Vagina (tissue), 2 donors: ENCODE results near the gene CCDC7. TPM values are rescaled to one million over a fixed set of nuclear protein-coding genes. Genes with fewer than 3 reads are reported as not detected.
"Not testable (repeated sequence)": the region's sequence is repeated elsewhere in the genome, so short reads cannot be mapped to it uniquely, and the experiment has no call there.

ENCODE experiments used
- DNase-seq, 2 donors: peaks; one replicate each; pipeline ENCODE4 v3.0.0-alpha.2; 2017; ENCODE audit errors: extremely low spot score in 2 of 2
- H3K27ac ChIP-seq: fragments of 200-600 bp; sonication (generic); one replicate; pipeline ENCODE4 v1.5.1; 2019
- H3K27me3 ChIP-seq: fragments of 200-600 bp; sonication (generic); one replicate; pipeline ENCODE4 v1.5.1; 2019
- H3K36me3 ChIP-seq, 2 donors: fragments of 200-600 bp; sonication (generic); one replicate each; pipeline ENCODE4 v1.5.1; 2017 to 2019
- H3K4me1 ChIP-seq: fragments of 200-600 bp; sonication (generic); one replicate; pipeline ENCODE4 v1.5.1; 2019
- H3K4me3 ChIP-seq, 2 donors: fragments of 200-600 bp; sonication (generic); 1 replicate in 1 of 2; 2 replicates in 1 of 2; pipeline ENCODE4 v1.5.1; 2016 to 2019
- H3K9me3 ChIP-seq: fragments of 200-600 bp; sonication (generic); one replicate; pipeline ENCODE4 v1.5.1; 2019
- POLR2A ChIP-seq, 2 donors: fragments of 450-650 bp; IDR thresholded peaks; one replicate each; pipeline ENCODE4 v1.6.1; 2017; ENCODE audit warnings: antibody characterized with exemption in 2 of 2, mild to moderate bottlenecking in 2 of 2, moderate library complexity in 2 of 2
- POLR2AphosphoS5 ChIP-seq, 2 donors: sonication (generic); formaldehyde crosslinking; IDR thresholded peaks; one replicate each; pipeline ENCODE4 v1.9.0; 2017; ENCODE audit warnings: antibody characterized with exemption in 2 of 2, mild to moderate bottlenecking in 2 of 2, low read depth in 1 of 2; ENCODE audit not compliant: insufficient read depth in 1 of 2
- intact Hi-C: fragments of 100-400 bp; cut with DNase I; formaldehyde crosslinking; loops from one replicate; pipeline ENCODE4 v1.15.1; 2023
- total RNA-seq: library from RNA; depleted of rRNA; stranded (reverse); fragments of >200 nt; gene quantifications from one replicate; pipeline ENCODE4 v1.2.3, GENCODE V29; 2016
- TF ChIP-seq, protein P1 (sequence below), 3 experiments: fragments of 450-650 bp in 2 of 3; fragments of 200-600 bp in 1 of 3; sonication (generic) in 1 of 3; IDR thresholded peaks; one replicate each; pipeline ENCODE4 v1.5.1; 2017 to 2019; ENCODE audit warnings: antibody characterized with exemption in 3 of 3, mild to moderate bottlenecking in 2 of 3, moderate library complexity in 2 of 3

The CCDC7 gene
- total RNA-seq, 1 donor from 2014 or later, result 22.8 TPM

DNA sequence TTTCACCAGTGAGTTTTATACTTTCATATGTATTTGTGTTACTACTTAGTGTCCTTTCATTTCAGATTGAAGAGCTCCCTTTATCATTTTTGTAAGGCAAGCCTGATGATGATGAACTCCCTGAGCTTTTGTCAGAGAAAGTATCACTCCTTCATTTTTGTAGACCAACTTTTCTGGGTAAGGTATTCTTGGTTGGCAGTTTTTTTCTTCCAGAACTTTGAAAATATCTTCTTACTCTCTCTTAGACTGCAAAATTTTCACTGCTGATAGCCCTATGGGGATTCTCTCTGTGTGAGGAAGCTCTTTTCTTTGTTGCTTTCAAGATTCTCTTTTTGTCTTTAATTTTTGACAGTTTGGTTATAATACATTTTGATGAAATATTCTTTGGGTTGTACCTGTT lies 35.7 kb downstream of the CCDC7 start:
- intact Hi-C loops, result no loop called here
- no peak for DNase-seq
- Histone ChIP-seq H3K36me3 (peaks cover 0 to 30% of the 10 kb centered on the region in 2 donors), H3K27me3 (no peaks in the 10 kb centered on the region), H3K27ac (no peak overlapping the region), H3K4me1 (no peaks in the 10 kb centered on the region), H3K9me3 (peaks cover 9% of the 10 kb centered on the region), H3K4me3 (no peak overlapping the region)
- TF ChIP-seq, protein P1, sequence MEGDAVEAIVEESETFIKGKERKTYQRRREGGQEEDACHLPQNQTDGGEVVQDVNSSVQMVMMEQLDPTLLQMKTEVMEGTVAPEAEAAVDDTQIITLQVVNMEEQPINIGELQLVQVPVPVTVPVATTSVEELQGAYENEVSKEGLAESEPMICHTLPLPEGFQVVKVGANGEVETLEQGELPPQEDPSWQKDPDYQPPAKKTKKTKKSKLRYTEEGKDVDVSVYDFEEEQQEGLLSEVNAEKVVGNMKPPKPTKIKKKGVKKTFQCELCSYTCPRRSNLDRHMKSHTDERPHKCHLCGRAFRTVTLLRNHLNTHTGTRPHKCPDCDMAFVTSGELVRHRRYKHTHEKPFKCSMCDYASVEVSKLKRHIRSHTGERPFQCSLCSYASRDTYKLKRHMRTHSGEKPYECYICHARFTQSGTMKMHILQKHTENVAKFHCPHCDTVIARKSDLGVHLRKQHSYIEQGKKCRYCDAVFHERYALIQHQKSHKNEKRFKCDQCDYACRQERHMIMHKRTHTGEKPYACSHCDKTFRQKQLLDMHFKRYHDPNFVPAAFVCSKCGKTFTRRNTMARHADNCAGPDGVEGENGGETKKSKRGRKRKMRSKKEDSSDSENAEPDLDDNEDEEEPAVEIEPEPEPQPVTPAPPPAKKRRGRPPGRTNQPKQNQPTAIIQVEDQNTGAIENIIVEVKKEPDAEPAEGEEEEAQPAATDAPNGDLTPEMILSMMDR (IDR thresholded peaks at IDR 0.05), result no peak
- no peak for TF ChIP-seq POLR2A (IDR thresholded peaks at IDR 0.05)
- no peak for TF ChIP-seq POLR2AphosphoS5 (IDR thresholded peaks at IDR 0.05; ENCODE audit: insufficient read depth in 1 of 2, low read depth in 1 of 2)

DNA sequence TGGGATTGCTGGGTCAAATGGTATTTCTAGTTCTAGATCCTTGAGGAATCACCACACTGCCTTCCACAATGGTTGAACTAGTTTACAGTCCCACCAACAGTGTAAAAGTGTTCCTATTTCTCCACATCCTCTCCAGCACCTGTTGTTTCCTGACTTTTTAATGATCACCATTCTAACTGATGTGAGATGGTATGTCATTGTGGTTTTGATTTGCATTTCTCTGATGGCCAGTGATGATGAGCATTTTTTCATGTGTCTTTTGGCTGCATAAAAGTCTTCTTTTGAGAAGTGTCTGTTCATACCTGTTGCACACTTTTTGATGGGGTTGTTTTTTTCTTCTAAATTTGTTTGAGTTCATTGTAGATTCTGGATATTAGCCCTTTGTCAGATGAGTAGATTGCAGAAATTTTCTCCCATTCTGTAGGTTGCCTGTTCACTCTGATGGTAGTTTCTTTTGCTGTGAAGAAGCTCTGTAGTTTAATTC lies 37.1 kb downstream of the CCDC7 start:
- H3K36me3 ChIP-seq, result peaks cover 0 to 24% of the 10 kb centered on the region in 2 donors
- DNase-seq, H3K9me3 ChIP-seq, H3K4me1 ChIP-seq, H3K4me3 ChIP-seq, H3K27me3 ChIP-seq, H3K27ac ChIP-seq, intact Hi-C loops: not testable (repeated sequence)

DNA sequence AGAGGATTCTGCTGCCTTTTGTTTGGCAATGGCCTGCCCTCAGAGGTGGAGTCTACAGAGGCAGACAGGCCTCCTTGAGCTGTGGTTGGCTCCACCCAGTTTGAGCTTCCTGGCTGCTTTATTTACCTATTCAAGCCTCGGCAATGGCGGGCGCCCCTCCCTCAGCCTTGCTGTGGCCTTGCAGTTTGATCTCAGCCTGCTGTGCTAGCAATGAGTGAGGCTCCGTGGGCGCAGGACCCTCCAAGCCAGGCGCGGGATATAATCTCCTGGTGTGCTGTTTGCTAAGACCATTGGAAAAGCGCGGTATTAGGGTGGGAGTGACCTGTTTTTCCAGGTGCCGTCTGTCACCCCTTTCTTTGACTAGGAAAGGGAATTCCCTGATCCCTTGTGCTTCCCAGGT lies 42.1 kb downstream of the CCDC7 start:
- intact Hi-C loops, DNase-seq: not testable (repeated sequence)
- H3K36me3 ChIP-seq, result peaks cover 0 to 10% of the 10 kb centered on the region in 2 donors

DNA sequence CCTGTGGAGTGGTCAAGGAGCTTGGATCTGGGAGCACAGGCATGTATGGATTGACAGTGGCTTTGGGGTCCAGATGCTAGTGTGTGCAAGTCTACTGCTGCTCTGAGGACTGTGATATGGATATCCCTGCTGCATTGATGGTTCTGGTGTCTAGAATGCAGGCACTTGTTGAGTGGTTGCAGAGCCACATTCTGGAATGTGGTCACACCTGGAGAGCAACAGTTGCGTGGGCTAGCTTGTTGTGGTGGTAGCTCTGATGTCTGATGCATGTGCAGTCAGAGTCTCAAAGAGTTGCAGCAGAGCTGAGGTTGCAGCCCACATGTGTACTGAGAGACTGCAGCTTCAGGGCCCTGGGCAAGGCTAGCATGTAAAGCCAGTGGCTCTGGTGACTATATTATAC lies 43.2 kb downstream of the CCDC7 start:
- intact Hi-C loops, result no loop called here
- H3K9me3 ChIP-seq, result no peaks in the 10 kb centered on the region
- H3K27me3 ChIP-seq, result no peaks in the 10 kb centered on the region
- no peak overlapping the region for H3K4me3 ChIP-seq
- H3K4me1 ChIP-seq, result no peaks in the 10 kb centered on the region
- TF ChIP-seq POLR2A (IDR thresholded peaks at IDR 0.05), result no peak
- DNase-seq, result no peak
- no peak overlapping the region for H3K27ac ChIP-seq
- H3K36me3 ChIP-seq, result peaks cover 0 to 10% of the 10 kb centered on the region in 2 donors

More for the DNA sequence above, 42.1 kb downstream of the CCDC7 start:
- H3K4me3 ChIP-seq, H3K27me3 ChIP-seq, H3K9me3 ChIP-seq, H3K27ac ChIP-seq, H3K4me1 ChIP-seq: not testable (repeated sequence)

DNA sequence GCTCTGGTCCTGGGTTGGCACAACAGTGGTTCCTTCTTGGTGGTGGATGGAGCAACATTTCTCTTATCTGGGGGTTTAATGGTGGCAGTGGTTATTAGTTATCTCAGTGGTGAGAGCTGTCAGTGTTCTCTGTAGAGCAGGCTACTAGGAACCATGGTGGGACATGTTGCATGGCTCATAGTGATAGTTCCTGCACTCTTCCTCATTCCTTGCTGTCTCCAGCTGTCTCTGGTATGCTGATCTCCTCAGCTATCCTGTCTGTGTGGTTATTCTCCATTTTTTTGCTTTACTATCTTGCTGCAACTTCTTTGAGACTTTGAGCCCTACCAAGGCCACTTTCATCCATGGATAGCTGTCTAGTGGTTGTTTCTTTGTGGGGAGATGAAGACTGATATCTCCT lies 44.0 kb downstream of the CCDC7 start:
- no peak for TF ChIP-seq POLR2AphosphoS5 (IDR thresholded peaks at IDR 0.05; ENCODE audit: insufficient read depth in 1 of 2, low read depth in 1 of 2)
- no peak for TF ChIP-seq POLR2A (IDR thresholded peaks at IDR 0.05)
- TF ChIP-seq, protein P1 (IDR thresholded peaks at IDR 0.05), result no peak
- intact Hi-C loops, result no loop called here
- Histone ChIP-seq H3K9me3 (no peaks in the 10 kb centered on the region), H3K27ac (no peak overlapping the region), H3K4me3 (no peak overlapping the region), H3K27me3 (no peaks in the 10 kb centered on the region), H3K4me1 (no peaks in the 10 kb centered on the region), H3K36me3 (peaks cover 0 to 10% of the 10 kb centered on the region in 2 donors)
- no peak for DNase-seq

DNA sequence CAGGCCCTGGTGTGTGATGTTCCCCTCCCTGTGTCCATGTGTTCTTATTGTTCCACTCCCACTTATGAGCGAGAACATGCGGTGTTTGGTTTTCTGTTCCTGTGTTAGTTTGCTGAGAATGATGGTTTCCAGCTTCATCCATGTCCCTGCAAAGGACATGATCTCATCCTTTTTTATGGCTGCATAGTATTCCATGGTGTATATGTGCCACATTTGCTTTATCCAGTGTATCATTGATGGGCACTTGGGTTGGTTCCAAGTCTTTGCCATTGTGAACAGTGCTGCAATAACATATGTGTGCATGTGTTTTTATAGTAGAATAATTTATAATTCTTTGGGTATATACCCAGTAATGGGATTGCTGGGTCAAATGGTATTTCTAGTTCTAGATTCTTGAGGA lies 48.6 kb downstream of the CCDC7 start:
- H3K27me3 ChIP-seq, H3K27ac ChIP-seq, DNase-seq, H3K36me3 ChIP-seq, intact Hi-C loops, H3K4me3 ChIP-seq, H3K4me1 ChIP-seq, H3K9me3 ChIP-seq: not testable (repeated sequence)

DNA sequence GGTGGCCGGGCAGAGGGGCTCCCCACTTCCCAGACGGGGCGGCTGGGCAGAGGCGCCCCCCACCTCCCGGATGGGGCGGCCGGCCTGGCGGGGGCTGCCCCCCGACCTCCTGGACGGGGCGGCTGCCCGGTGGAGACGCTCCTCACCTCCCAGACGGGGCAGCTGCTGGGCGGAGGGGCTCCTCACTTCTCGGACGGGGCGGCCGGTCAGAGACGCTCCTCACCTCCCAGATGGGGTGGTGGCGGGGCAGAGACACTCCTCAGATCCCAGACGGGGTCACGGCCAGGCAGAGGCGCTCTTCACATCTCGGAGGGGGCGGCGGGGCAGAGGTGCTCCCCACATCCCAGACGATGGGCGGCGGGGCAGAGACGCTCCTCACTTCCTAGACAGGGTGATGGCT lies 54.2 kb downstream of the CCDC7 start:
- peaks cover 0 to 11% of the 10 kb centered on the region in 2 donors for H3K36me3 ChIP-seq
- H3K4me1 ChIP-seq, H3K27ac ChIP-seq, H3K4me3 ChIP-seq, H3K9me3 ChIP-seq, DNase-seq, intact Hi-C loops, H3K27me3 ChIP-seq: not testable (repeated sequence)

DNA sequence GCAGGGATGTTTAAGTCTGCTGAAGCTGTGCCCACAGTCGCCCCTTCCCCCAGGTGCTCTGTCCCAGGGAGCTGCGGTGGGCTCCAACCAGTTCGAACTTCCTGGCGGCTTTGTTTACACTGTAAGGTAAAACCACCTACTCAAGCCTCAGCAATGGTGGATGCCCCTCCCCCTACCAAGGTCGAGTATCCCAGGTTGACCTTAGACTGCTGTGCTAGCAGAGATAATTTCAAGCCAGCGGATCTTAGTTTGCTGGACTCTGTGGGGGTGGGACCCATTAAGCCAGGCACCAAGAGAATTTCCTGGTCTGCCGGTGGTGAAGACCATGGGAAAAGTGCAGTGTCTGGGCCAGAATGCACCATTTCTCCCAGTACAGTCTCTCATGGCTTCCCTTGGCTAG lies 56.0 kb downstream of the CCDC7 start:
- no peak overlapping the region for H3K4me3 ChIP-seq
- no peaks in the 10 kb centered on the region for H3K4me1 ChIP-seq
- TF ChIP-seq POLR2A (IDR thresholded peaks at IDR 0.05) (no peak), POLR2AphosphoS5 (IDR thresholded peaks at IDR 0.05; ENCODE audit: insufficient read depth in 1 of 2, low read depth in 1 of 2) (no peak)
- TF ChIP-seq, protein P1 (IDR thresholded peaks at IDR 0.05), result no peak
- no peak for DNase-seq
- H3K27me3 ChIP-seq, result no peaks in the 10 kb centered on the region
- intact Hi-C loops, result no loop called here
- no peaks in the 10 kb centered on the region for H3K9me3 ChIP-seq
- H3K36me3 ChIP-seq, result peaks cover 0 to 11% of the 10 kb centered on the region in 2 donors
- no peak overlapping the region for H3K27ac ChIP-seq

DNA sequence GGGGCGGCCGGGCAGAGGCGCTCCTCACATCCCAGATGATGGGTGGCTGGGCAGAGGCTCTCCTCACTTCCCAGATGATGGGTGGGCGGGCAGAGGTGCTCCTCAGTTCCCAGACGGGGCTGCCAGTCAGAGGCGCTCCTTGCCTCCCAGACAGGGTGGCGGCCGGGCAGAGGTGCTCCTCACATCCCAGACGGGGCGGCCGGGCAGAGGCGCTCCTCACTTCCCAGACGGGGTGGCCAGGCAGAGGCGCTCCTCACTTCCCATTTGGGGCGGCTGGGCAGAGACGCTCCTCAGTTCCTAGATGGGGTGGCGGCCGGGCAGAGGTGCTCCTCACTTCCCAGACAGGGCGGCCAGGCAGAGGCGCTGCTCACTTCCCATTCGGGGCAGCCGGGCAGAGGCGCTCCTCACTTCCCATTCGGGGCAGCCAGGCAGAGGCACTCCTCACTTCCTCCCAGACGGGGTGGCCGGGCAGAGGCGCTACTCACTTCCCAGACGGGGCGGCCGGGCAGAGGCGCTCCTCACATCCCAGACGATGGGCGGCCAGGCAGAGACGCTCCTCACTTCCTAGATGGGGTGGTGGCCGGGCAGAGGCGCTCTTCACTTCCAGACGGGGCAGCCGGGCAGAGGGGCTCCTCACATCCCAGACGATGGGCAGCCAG lies 60.0 kb downstream of the CCDC7 start:
- DNase-seq, H3K27ac ChIP-seq, H3K9me3 ChIP-seq, H3K27me3 ChIP-seq, H3K4me3 ChIP-seq, H3K4me1 ChIP-seq, intact Hi-C loops: not testable (repeated sequence)
- H3K36me3 ChIP-seq, result peaks cover 0 to 11% of the 10 kb centered on the region in 2 donors
